SU-DHL-6 (cell line): Measurements from ENCODE around the gene ELOVL6.

Source experiments
- CTCF ChIP-seq: fragments of 200-600 bp; sonication (generic); IDR thresholded peaks from one replicate; pipeline ENCODE4 v1.5.1; 2017; ENCODE audit warnings: antibody characterized with exemption, mild to moderate bottlenecking, low read length, moderate library complexity; ENCODE audit not compliant: insufficient read depth, poor library complexity, severe bottlenecking
- EZH2phosphoT487 ChIP-seq: fragments of 200-600 bp; sonication (generic), shearing (Covaris generic); conservative IDR thresholded peaks from 2 replicates; pipeline ENCODE4 v1.6.1; 2018; ENCODE audit warnings: mild to moderate bottlenecking, antibody characterized with exemption, low read length, moderate library complexity, mixed read lengths

GRCh38 chr4:110193822-110194761 is 4.3 kb downstream of the ELOVL6 start:
- TF ChIP-seq CTCF (no peak), EZH2phosphoT487 (no peak)
